Ishikawa (cell line): Measurements from ENCODE around the gene ZNF282.

ENCODE experiments used
- CEBPB ChIP-seq: IDR thresholded peaks from 2 replicates; pipeline ENCODE4 v1.6.1; 2012
- CREB1 ChIP-seq: IDR thresholded peaks from 2 replicates; pipeline ENCODE4 v1.6.1; 2012; ENCODE audit warnings: low read depth
- EGR1 ChIP-seq: IDR thresholded peaks from 2 replicates; pipeline ENCODE4 v1.6.1; 2012
- EP300 ChIP-seq: IDR thresholded peaks from 2 replicates; pipeline ENCODE4 v1.6.1; 2012; ENCODE audit warnings: borderline replicate concordance
- FOXM1 ChIP-seq: IDR thresholded peaks from 2 replicates; pipeline ENCODE4 v1.6.1; 2012; ENCODE audit warnings: low read depth, borderline replicate concordance
- MAX ChIP-seq: IDR thresholded peaks from 2 replicates; pipeline ENCODE4 v1.6.1; 2012
- NFIC ChIP-seq: IDR thresholded peaks from 2 replicates; pipeline ENCODE4 v1.6.1; 2012
- RAD21 ChIP-seq: IDR thresholded peaks from 2 replicates; pipeline ENCODE4 v1.6.1; 2012; ENCODE audit warnings: low read depth
- TAF1 ChIP-seq: IDR thresholded peaks from 2 replicates; pipeline ENCODE4 v1.6.1; 2012; ENCODE audit warnings: low read depth, mild to moderate bottlenecking
- TCF12 ChIP-seq: IDR thresholded peaks from 2 replicates; pipeline ENCODE4 v1.6.1; 2012; ENCODE audit warnings: low read depth
- TEAD4 ChIP-seq: IDR thresholded peaks from 2 replicates; pipeline ENCODE4 v1.6.1; 2012
- USF1 ChIP-seq: IDR thresholded peaks from 2 replicates; pipeline ENCODE4 v1.6.1; 2012
- YY1 ChIP-seq: IDR thresholded peaks from 2 replicates; pipeline ENCODE4 v1.6.1; 2012; ENCODE audit warnings: low read depth
- ZBTB7A ChIP-seq: IDR thresholded peaks from 2 replicates; pipeline ENCODE4 v1.6.1; 2012; ENCODE audit warnings: low read depth
- TF ChIP-seq, protein P1 (sequence below): IDR thresholded peaks from 2 replicates; pipeline ENCODE4 v1.6.1; 2012; ENCODE audit warnings: low read depth, mild to moderate bottlenecking

The ZNF282 gene

DNA sequence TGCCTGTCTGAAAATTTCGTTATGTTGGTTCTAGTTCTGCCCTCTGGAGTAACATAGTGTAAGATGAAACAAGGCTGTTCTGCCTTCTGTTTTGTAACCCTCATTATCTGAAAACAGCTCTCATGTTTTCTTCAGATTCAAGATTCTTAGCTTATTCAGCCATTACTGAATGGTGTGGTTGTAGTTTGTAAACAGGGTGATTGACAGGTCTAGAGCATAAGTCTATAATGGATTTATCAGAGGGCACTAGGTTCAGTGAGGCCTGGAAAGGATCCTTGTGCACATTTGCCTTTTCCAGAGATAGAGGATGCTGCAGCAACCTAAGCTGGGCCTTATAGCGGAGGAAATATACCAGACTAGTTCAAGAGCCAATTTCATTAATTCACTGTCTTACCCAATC is 42.0 kb upstream of the ZNF282 start:
- no peak for TF ChIP-seq RAD21
- no peak for TF ChIP-seq USF1
- no peak for TF ChIP-seq NFIC
- TF ChIP-seq YY1 = no peak
- TF ChIP-seq EP300 = no peak
- TF ChIP-seq CEBPB = no peak

DNA sequence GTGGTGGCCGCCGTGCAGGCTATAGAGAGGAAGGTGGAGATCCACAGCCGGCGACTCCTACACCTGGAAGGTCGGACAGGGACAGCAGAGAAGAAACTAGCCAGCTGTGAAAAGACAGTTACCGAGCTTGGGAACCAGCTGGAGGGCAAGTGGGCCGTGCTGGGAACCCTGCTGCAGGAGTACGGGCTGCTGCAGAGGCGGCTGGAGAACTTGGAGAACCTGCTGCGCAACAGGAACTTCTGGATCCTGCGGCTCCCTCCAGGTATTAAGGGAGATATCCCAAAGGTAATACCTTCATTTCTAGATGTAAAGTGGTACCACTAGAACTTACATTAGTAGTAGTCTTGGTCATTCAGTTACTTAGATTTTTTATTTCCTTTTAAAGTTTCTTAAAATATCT is 41.3 kb upstream of the ZNF282 start:
- no peak for TF ChIP-seq TAF1
- TF ChIP-seq MAX = no peak
- no peak for TF ChIP-seq EGR1
- TF ChIP-seq RAD21 = no peak
- TF ChIP-seq, protein P1, sequence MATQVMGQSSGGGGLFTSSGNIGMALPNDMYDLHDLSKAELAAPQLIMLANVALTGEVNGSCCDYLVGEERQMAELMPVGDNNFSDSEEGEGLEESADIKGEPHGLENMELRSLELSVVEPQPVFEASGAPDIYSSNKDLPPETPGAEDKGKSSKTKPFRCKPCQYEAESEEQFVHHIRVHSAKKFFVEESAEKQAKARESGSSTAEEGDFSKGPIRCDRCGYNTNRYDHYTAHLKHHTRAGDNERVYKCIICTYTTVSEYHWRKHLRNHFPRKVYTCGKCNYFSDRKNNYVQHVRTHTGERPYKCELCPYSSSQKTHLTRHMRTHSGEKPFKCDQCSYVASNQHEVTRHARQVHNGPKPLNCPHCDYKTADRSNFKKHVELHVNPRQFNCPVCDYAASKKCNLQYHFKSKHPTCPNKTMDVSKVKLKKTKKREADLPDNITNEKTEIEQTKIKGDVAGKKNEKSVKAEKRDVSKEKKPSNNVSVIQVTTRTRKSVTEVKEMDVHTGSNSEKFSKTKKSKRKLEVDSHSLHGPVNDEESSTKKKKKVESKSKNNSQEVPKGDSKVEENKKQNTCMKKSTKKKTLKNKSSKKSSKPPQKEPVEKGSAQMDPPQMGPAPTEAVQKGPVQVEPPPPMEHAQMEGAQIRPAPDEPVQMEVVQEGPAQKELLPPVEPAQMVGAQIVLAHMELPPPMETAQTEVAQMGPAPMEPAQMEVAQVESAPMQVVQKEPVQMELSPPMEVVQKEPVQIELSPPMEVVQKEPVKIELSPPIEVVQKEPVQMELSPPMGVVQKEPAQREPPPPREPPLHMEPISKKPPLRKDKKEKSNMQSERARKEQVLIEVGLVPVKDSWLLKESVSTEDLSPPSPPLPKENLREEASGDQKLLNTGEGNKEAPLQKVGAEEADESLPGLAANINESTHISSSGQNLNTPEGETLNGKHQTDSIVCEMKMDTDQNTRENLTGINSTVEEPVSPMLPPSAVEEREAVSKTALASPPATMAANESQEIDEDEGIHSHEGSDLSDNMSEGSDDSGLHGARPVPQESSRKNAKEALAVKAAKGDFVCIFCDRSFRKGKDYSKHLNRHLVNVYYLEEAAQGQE = no peak
- TF ChIP-seq EP300 = no peak
- no peak for TF ChIP-seq TEAD4

- TF ChIP-seq EGR1 = no peak
- no peak for TF ChIP-seq RAD21
- no peak for TF ChIP-seq CREB1
- TF ChIP-seq YY1 = no peak
Measured at GRCh38 chr7:149156898-149157297, 38.4 kb upstream of the ZNF282 start.

- TF ChIP-seq ZBTB7A = no peak
Measured at GRCh38 chr7:149161241-149161848, 34.0 kb upstream of the ZNF282 start.

DNA sequence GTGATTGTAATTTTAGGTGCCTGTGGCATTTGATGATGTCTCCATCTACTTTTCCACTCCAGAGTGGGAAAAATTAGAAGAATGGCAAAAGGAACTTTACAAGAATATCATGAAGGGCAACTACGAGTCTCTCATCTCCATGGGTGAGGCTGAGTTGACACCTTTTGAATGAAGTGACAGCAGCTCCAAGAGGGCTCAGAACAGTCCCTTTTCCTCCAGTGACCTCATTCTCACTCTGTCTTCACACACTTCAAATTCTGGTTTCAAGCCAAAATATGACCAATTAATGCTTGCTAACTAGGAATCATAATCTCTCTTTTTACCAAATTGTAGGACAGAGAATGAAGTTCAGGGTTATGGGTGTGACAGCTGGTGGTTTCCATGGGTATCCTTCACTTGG is 29.2 kb upstream of the ZNF282 start:
- TF ChIP-seq NFIC = no peak
- no peak for TF ChIP-seq MAX
- no peak for TF ChIP-seq EGR1
- no peak for TF ChIP-seq CREB1
- TF ChIP-seq YY1 = no peak
- TF ChIP-seq USF1 = no peak
- TF ChIP-seq RAD21 = no peak
- no peak for TF ChIP-seq TAF1
- TF ChIP-seq TEAD4 = no peak
- TF ChIP-seq, protein P1 = no peak
- no peak for TF ChIP-seq FOXM1
- no peak for TF ChIP-seq CEBPB
- TF ChIP-seq EP300 = no peak
- TF ChIP-seq TCF12 = no peak
- TF ChIP-seq ZBTB7A = no peak

DNA sequence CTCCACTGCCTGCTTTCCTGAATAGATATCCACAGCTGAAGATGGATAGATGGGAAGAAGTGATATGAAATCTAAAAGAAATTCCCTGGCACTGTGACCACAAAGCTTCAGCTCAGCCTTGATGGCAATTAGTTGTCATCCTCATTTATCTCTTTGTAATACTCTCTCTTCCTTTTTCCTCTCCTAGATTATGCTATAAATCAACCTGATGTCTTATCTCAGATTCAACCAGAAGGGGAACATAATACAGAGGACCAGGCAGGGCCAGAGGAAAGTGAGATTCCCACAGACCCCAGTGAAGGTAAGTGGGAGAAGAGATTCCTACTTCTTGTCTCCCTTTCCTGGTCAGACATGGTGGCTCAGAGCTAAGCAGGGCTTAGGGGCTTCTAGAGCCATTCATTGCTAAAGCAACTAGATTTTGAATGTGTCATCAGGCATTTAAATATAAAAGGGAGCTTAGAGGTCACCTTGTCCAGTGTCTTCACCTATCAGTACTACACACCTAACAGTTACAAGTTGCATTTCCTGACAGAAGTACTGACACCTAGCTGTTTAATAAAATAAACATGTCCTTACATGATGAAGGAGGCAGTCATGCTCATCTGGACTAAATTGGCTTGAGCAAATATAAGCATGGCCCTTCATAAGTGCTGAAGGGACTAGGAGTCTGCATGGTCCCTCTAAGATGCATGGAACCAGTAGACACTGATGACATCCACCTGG is 28.6 kb upstream of the ZNF282 start:
- no peak for TF ChIP-seq EP300
- no peak for TF ChIP-seq EGR1
- TF ChIP-seq CREB1 = no peak
- no peak for TF ChIP-seq TEAD4
- TF ChIP-seq, protein P1 = no peak
- TF ChIP-seq MAX = no peak
- TF ChIP-seq TCF12 = no peak
- TF ChIP-seq TAF1 = no peak
- no peak for TF ChIP-seq CEBPB
- no peak for TF ChIP-seq RAD21
- TF ChIP-seq ZBTB7A = no peak
- no peak for TF ChIP-seq YY1
- no peak for TF ChIP-seq FOXM1
